ENCODE measurements around the gene RGS10.

DNA sequence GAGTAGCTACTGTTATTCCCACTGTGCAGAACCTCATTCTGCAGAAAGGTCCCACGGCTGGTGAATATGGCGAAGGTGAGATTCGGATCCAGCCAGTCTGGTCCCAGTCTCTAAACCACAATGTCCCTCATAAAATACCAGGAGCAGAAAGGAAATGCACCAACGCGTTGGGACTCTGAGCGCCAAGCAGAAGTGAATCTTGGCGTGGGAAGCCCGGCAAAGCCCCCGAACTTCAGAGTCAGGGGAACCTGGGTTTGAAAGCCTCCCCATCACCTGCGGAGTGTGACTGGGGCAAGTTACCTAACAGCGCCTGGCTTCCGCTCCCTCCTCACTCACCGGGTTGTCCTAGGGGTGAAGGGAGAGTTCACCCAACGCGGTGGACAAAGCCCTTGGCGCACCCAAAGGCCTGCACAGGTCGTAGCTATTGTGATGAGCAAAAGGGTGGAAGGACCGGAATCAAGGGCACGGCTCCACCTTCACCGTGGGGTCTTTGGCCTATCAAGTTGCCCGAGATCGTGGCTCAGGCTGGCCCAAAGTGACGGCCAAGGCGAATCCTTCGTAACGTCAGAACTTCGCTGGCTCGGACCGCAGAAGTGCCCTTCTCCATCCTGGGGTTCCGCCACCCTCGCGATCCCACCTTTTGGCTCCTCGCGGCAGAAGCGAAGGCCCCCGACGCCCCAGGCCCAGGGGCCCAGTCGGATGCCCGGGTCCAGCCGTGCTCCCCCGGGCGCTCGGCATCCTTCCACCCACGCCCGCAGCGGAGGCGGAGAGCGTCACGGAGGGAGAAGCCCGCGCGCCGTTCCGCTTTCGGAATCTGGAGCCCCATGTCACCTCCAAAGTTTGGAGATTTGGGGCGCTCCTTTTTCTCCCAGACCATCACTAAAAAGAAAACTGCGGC is 811 bp downstream of the RGS10 start:
- no peak for TF ChIP-seq YY1 (IDR thresholded peaks at IDR 0.05; ENCODE audit: insufficient read depth, insufficient read length)
- TF ChIP-seq SUZ12 (IDR thresholded peaks at IDR 0.05; ENCODE audit: extremely low read depth, insufficient read depth, insufficient read length): no peak
